ENCODE measurements around the gene VMP1. TPM values are rescaled to one million over a fixed set of nuclear protein-coding genes. Genes with fewer than 3 reads are reported as not detected.

The VMP1 gene
- total and polyA plus RNA-seq, 2 of the 4 experiments (the other 2 are of a cell fraction) = 89.8 to 197 TPM

DNA sequence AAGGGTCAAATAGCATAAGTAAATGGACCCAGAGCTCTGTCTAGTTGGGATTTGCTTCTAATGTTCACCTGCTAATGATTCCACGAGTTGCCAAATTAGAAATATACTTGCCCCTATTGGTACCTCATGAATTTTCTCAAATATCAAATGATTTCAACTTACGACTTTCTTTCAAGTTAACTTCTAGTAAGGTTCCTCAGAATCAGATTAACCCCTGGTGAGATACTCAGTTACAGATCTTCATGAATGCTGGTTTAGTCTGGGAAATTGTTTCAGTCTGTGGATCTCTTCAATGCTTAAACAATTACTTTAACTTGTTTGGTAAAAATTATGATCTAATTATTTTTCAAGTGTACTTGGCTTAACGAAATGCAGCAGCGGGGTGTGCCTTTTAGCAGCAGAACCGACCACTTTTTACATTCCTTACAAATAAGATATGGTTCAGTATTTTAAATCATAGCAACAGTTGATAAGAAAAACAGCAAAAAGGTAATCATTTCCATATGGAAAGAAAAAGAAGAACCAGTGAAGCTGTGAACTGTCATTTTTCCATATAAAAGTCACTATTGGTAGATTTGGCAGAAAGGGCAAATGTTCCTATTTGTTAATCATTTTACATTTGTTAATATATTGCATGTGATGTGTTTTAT is 150.8 kb downstream of the VMP1 start:
- in situ Hi-C loops (cut with MboI; ENCODE audit: low sequenced_read_pairs) = no loop called here
- peak overlapping the region; percentile 55; the same call in 1 of the 3 replicates for H2BK15ac ChIP-seq (ENCODE audit: low read depth, low read length)
- no peaks in the 10 kb centered on the region for H3K27me3 ChIP-seq (ENCODE audit: control insufficient read depth, insufficient read depth, low read length)
- peak overlapping the region; percentile 33; the same call in 1 of the 2 replicates for H4K91ac ChIP-seq (ENCODE audit: insufficient read depth, low read depth, low read length)
- dilution Hi-C loops (cut with HindIII; ENCODE audit: low sequenced_read_pairs, unreplicated experiment) = no loop called here
- no peak overlapping the region for H3K56ac ChIP-seq (ENCODE audit: extremely low read depth, insufficient read depth, low read length)
- CTCF ChIA-PET = interaction anchor here (1.7 kb wide), 1 partner anchor 111 kb away, joined by 5 read pairs; no protein-coding TSS in a partner anchor
- H3K79me1 ChIP-seq (ENCODE audit: low read depth in 1 of 2, low read length in 2 of 2) = peaks cover 0 to 31% of the 10 kb centered on the region in 2 experiments; a peak in 3 of 4 replicates
- no peak overlapping the region for H2BK5ac ChIP-seq (ENCODE audit: low read depth, low read length, poor library complexity, severe bottlenecking)
- no peaks in the 10 kb centered on the region for H3K9me3 ChIP-seq (ENCODE audit: control insufficient read depth, insufficient read depth, low read length)
- intact Hi-C loops (cut with micrococcal nuclease) = loop anchor here (2.0 kb wide), 1 partner anchor 151 kb away; the partner anchor contains the start of genes PTRH2 and VMP1
- no CpG with 5 or more reads among the region's 5 CpGs for WGBS, 2 experiments (ENCODE audit: extremely low coverage in 2 of 2, insufficient read length in 1 of 2)
- BruUV-seq (replicated peaks) = no TSS peak
- 0 out of 2 replicates have a peak overlapping the region, but pooled peaks have one; percentile 9 for H3K14ac ChIP-seq (replicated peaks; ENCODE audit: low read depth, low read length)
- peak overlapping the region; percentile 72 for H2BK20ac ChIP-seq (ENCODE audit: low read depth, low read length)
- peaks cover 11% of the 10 kb centered on the region for H3K9me1 ChIP-seq (ENCODE audit: insufficient read depth, low read length)
- H3K4me3 ChIP-seq (ENCODE audit: insufficient read depth, low read depth, low read length) = no peak overlapping the region
- H2AFZ ChIP-seq (replicated peaks; ENCODE audit: low read length, poor library complexity) = no peak overlapping the region
- POLR2A ChIA-PET (ENCODE audit: unreplicated experiment) = interaction anchor here (0.6 to 1.3 kb wide), 3 partner anchors 104 to 114 kb away, joined by 4 to 8 read pairs (median 4); no protein-coding TSS in a partner anchor
- no peak overlapping the region for H3K23ac ChIP-seq (ENCODE audit: low read depth, low read length)
- no peaks in the 10 kb centered on the region for H4K20me1 ChIP-seq (ENCODE audit: insufficient read depth, low read length)
- H3K4ac ChIP-seq (ENCODE audit: low read depth, low read length) = peak overlapping the region; percentile 56; the same call in 1 of the 2 replicates
- DNase-seq (peak; percentile 23), ATAC-seq (ENCODE audit: low read depth) (no peak)
- no peak overlapping the region for H4K5ac ChIP-seq (ENCODE audit: low read depth, low read length)
- H2AK9ac ChIP-seq (replicated peaks; ENCODE audit: low read depth, low read length, poor library complexity) = no peak overlapping the region
- H4K8ac ChIP-seq (ENCODE audit: low read depth in 2 of 2, low read length in 2 of 2) = no peak overlapping the region
- peaks cover 7% of the 10 kb centered on the region; the same call in 1 of the 2 replicates for H3K4me1 ChIP-seq (ENCODE audit: control insufficient read depth, insufficient read depth, low read length)
- peak overlapping the region; percentile 21; the same call in 1 of the 2 replicates for H3K27ac ChIP-seq (ENCODE audit: insufficient read depth, low read length)
- TF ChIP-seq MAFK (IDR thresholded peaks at IDR 0.05; ENCODE audit: low read depth, low read length) (no peak), POLR2A (IDR thresholded peaks at IDR 0.05; ENCODE audit: low read depth, low read length) (no peak), RAD21 (IDR thresholded peaks at IDR 0.05; ENCODE audit: low read length) (no peak), MXI1 (IDR thresholded peaks at IDR 0.05; ENCODE audit: borderline replicate concordance, low read depth, low read length) (no peak), NFE2L2 (IDR thresholded peaks at IDR 0.05; ENCODE audit: low read depth, low read length) (no peak), SMC3 (IDR thresholded peaks at IDR 0.05; ENCODE audit: low read depth, low read length) (no peak)
- TF ChIP-seq, protein P1, sequence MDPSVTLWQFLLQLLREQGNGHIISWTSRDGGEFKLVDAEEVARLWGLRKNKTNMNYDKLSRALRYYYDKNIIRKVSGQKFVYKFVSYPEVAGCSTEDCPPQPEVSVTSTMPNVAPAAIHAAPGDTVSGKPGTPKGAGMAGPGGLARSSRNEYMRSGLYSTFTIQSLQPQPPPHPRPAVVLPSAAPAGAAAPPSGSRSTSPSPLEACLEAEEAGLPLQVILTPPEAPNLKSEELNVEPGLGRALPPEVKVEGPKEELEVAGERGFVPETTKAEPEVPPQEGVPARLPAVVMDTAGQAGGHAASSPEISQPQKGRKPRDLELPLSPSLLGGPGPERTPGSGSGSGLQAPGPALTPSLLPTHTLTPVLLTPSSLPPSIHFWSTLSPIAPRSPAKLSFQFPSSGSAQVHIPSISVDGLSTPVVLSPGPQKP (IDR thresholded peaks at IDR 0.05; ENCODE audit: borderline replicate concordance, low read depth, low read length) = no peak
- TF ChIP-seq, protein P2, sequence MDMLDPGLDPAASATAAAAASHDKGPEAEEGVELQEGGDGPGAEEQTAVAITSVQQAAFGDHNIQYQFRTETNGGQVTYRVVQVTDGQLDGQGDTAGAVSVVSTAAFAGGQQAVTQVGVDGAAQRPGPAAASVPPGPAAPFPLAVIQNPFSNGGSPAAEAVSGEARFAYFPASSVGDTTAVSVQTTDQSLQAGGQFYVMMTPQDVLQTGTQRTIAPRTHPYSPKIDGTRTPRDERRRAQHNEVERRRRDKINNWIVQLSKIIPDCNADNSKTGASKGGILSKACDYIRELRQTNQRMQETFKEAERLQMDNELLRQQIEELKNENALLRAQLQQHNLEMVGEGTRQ (IDR thresholded peaks at IDR 0.05; ENCODE audit: low read depth, low read length) = no peak
- H3K18ac ChIP-seq (ENCODE audit: low read depth, low read length) = peak overlapping the region; percentile 31; the same call in 1 of the 2 replicates
- H2AK5ac ChIP-seq (ENCODE audit: low read depth, low read length) = peak overlapping the region; percentile 40
- H3K36me3 ChIP-seq (ENCODE audit: control insufficient read depth, insufficient read depth, low read length) = peaks cover 2% of the 10 kb centered on the region
- H2BK120ac ChIP-seq (ENCODE audit: low read depth, low read length) = peak overlapping the region; percentile 81; the same call in 1 of the 2 replicates
- no peak overlapping the region for H3K9ac ChIP-seq (ENCODE audit: low read depth, low read length)
- H3K4me2 ChIP-seq (ENCODE audit: low read depth, low read length) = no peak overlapping the region

All from IMR-90 (cell line).